Thoracic aorta (tissue), 2 donors: ENCODE measurements around the gene FUCA1. TPM values are rescaled to one million over a fixed set of nuclear protein-coding genes. Genes with fewer than 3 reads are reported as not detected.

Experiments used
- ATAC-seq: fragments of 150-250 bp; one replicate; pipeline ENCODE4 v1.8.0; 2017; ENCODE audit warnings: low read depth; ENCODE audit not compliant: insufficient number of reproducible peaks, low FRiP score
- DNase-seq: peaks from one replicate; pipeline ENCODE4 v3.0.0-alpha.2; 2020; ENCODE audit warnings: low spot score
- H3K27ac ChIP-seq, 2 donors: fragments of 200-600 bp; sonication (generic); 1 replicate in 1 of 2; 2 replicates in 1 of 2; pipeline ENCODE4 v1.5.1; 2016; ENCODE audit warnings: mild to moderate bottlenecking in 2 of 2, moderate library complexity in 2 of 2
- H3K27me3 ChIP-seq: fragments of 200-600 bp; sonication (generic); replicated peaks from 2 replicates; pipeline ENCODE4 v1.6.0; 2016; ENCODE audit warnings: mild to moderate bottlenecking; ENCODE audit not compliant: insufficient read depth
- H3K36me3 ChIP-seq: fragments of 200-600 bp; sonication (generic); one replicate; pipeline ENCODE4 v1.5.1; 2016
- H3K4me1 ChIP-seq, 2 donors: fragments of 200-600 bp; sonication (generic); 1 replicate in 1 of 2; 2 replicates in 1 of 2; pipeline versions ENCODE4 v1.5.1 to v1.6.0; 2016; ENCODE audit warnings: low read depth in 2 of 2, mild to moderate bottlenecking in 1 of 2; ENCODE audit not compliant: control insufficient read depth in 1 of 2
- H3K4me3 ChIP-seq: fragments of 200-600 bp; sonication (generic); 2 replicates; pipeline ENCODE4 v1.5.1; 2016; ENCODE audit warnings: mild to moderate bottlenecking
- H3K9me3 ChIP-seq: fragments of 200-600 bp; sonication (generic); 2 replicates; pipeline ENCODE4 v1.5.1; 2016
- total RNA-seq, 2 donors: library from RNA; depleted of rRNA; stranded (reverse); fragments of >200 nt; gene quantifications; one replicate each; pipeline versions ENCODE4 v1.1.0 to v1.2.3, GENCODE V29; 2016
- TF ChIP-seq, protein P1 (sequence below): fragments of 200-600 bp; sonication (generic); IDR thresholded peaks from one replicate; pipeline ENCODE4 v1.5.1; 2019; ENCODE audit warnings: antibody characterized with exemption

The FUCA1 gene
- total RNA-seq, 2 donors from 2014 or later, result 30.5 to 70.8 TPM

DNA sequence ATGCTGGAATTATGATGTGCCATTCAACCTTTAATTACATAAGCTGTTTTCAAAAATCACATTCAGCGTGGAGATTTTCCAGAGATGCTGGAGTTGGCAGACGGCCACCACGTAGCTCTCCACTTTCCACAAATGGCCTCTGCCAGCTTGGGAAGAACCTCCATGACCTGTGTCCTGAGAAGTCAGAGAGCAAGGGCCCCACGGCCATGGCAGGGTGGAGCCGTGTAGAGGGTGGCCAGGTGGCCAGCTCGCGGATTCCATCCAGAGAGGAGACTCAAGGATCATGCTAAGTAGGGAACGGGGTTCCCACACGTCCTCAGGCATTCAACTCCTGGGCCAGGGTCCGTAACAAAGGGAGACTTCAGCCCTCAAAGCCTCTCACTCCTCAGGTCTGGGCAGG, 66.2 kb downstream of the FUCA1 start:
- no peak overlapping the region for H3K27ac ChIP-seq
- TF ChIP-seq, protein P1, sequence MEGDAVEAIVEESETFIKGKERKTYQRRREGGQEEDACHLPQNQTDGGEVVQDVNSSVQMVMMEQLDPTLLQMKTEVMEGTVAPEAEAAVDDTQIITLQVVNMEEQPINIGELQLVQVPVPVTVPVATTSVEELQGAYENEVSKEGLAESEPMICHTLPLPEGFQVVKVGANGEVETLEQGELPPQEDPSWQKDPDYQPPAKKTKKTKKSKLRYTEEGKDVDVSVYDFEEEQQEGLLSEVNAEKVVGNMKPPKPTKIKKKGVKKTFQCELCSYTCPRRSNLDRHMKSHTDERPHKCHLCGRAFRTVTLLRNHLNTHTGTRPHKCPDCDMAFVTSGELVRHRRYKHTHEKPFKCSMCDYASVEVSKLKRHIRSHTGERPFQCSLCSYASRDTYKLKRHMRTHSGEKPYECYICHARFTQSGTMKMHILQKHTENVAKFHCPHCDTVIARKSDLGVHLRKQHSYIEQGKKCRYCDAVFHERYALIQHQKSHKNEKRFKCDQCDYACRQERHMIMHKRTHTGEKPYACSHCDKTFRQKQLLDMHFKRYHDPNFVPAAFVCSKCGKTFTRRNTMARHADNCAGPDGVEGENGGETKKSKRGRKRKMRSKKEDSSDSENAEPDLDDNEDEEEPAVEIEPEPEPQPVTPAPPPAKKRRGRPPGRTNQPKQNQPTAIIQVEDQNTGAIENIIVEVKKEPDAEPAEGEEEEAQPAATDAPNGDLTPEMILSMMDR, result no peak
- no peak for ATAC-seq
- peaks cover 3 to 23% of the 10 kb centered on the region in 2 donors for H3K4me1 ChIP-seq
- no peaks in the 10 kb centered on the region for H3K9me3 ChIP-seq
- no peaks in the 10 kb centered on the region for H3K27me3 ChIP-seq
- peaks cover under 1% of the 10 kb centered on the region for H3K36me3 ChIP-seq
- H3K4me3 ChIP-seq, result no peak overlapping the region
- no peak for DNase-seq

DNA sequence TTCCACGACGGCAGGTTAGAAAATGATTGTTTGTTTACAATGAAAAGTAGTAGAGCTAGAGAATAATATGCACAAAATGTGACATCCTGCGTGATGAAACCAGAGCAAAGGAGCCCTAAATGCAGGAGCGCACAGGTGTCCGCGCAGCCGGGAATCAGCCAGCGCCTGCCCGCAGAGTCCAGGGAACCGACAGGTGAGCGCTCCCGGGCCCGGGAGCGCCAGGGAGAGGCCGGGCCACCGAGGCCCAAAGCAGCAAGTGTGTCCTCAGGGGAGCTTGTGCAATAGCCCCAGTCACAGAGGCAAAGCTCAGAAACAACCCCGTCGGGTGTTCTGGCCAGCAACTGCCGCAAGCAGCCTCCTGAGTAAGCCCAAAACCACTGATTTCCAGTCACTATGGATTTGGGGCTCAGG, 66.7 kb downstream of the FUCA1 start:
- peaks cover 4% of the 10 kb centered on the region for H3K36me3 ChIP-seq
- peak overlapping the region; percentile 85 to 93 for H3K27ac ChIP-seq
- H3K4me1 ChIP-seq, result peaks cover 3 to 23% of the 10 kb centered on the region in 2 donors
- H3K4me3 ChIP-seq, result peak overlapping the region; percentile 98
- H3K9me3 ChIP-seq, result no peaks in the 10 kb centered on the region
- ATAC-seq (no peak), DNase-seq (no peak)
- TF ChIP-seq, protein P1, result no peak
- no peaks in the 10 kb centered on the region for H3K27me3 ChIP-seq

DNA sequence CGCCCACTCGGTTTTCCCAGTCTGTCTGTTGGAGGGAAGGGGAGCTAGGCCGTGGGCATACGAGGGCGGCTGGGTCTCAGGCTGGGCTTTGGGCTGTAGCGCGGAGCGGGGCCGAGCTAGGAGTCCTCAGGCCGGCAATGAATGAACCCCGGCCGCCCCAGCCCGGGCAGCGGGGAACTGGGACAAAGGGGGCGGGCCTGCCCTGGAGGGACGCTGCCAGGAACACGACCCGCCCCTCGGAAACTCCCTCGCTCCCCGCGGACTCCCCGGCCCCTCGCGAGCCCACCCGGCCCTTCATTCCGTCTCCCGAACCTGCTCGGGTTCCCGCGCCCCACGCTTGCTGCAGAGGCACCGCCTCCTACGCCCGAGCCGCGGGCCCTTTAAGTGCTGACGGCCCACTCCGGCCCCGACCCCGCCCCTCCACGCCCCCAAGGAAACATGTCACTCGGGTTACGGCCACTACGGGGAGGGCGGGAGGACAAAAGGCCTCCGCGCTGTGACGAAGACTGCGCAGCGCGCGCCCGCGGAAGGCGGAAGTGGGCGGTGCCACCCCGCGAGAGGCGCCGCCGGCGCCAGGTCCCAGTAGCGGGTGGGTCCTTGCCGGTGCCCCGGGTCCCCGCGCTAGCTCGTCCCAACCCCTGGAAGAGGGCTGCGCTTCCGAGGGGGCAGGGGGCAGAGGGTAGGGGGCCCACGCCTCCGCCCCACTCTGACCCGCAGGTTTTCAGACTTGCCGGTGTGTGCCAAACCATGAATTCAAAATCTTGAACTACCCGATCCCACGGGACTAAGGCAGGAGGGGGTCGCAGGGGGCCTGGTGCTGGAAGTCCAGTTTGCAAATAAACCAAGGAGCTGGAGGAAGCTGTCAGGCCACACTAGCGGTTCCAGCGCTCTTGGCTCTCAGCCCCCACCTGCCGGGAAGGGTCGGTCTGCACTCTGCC, 67.4 kb downstream of the FUCA1 start, which contains the start of gene GALE:
GALE (minus strand) TSS at position 355 of the 938 bp plus-strand sequence. CDS start 1,747 bp downstream, outside the sequence.
- ATAC-seq, result peak; percentile 68
- DNase-seq, result peak; percentile 90
- H3K27ac ChIP-seq, result peak within 1 kb of the TSS; percentile 85 to 93
- peak within 1 kb of the TSS; percentile 98 for H3K4me3 ChIP-seq
- TF ChIP-seq, protein P1, result no peak
- H3K9me3 ChIP-seq, result no peaks in the 10 kb centered on the region
- peaks cover 5% of the 10 kb centered on the region for H3K36me3 ChIP-seq
- H3K27me3 ChIP-seq, result no peaks in the 10 kb centered on the region
- peaks cover 3 to 23% of the 10 kb centered on the region in 2 donors for H3K4me1 ChIP-seq

DNA sequence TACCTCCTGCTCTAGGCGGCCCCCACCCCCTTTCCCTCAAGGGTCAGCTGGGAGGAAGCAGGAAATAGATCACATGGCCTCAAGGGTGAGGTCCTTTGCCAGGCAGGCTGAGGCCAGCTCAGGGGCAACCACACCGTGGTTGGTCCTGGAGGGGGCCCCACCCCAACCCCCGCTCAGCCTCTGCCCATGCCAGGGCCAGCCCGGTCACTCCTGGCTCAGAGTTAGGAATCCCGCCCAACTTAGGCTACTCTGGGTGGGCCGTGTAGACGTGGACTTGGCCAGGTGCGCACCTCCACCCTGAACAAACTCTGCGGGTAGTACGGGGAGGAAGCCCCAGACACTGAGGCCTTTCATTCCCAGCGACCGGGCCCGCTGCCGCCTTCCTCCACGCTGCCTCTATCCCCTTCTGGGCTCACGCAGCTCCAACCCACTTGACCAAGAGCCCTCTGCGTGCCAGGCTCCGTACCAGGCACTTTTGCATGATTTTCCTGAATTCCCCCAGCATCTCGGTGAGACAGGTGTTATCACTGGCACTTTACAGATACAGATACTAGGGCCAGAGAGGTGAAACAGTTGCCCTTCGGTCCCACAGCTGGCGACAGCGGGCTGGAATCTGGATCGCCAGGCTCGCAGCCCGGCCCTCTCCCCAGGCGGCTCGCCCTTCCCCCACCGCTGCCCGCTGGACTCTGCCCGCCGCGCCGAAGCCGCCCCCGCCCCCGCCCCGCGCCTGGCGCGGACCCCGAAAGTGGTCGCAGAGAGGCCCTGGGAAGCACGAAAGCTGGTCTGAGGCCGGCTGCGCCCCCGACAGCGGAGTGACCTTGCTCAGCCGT, 68.3 kb downstream of the FUCA1 start:
- TF ChIP-seq, protein P1, result no peak
- Histone ChIP-seq H3K4me3 (peak overlapping the region; percentile 98), H3K27ac (peak overlapping the region; percentile 85 to 93), H3K4me1 (peaks cover 3 to 23% of the 10 kb centered on the region in 2 donors), H3K27me3 (no peaks in the 10 kb centered on the region), H3K9me3 (no peaks in the 10 kb centered on the region), H3K36me3 (peaks cover 8% of the 10 kb centered on the region)
- peak; percentile 7 for ATAC-seq
- no peak for DNase-seq

DNA sequence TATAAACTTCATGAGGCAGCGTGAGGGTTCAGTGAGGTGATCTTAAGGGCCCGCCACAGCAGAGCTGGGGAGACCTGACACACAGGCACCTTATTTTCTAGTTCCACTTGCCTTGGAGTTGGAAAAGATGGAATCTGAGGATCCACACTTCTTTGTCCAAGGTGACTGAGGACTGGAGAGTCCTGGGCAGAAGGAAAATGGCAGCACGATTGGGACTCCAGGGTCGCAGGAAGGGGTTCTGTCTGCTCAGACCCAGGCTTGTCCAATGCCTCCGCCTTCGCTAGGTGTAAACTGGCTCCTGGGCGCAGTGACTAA, 68.9 kb downstream of the FUCA1 start:
- DNase-seq, result no peak
- TF ChIP-seq, protein P1, result no peak
- peaks cover 3 to 23% of the 10 kb centered on the region in 2 donors for H3K4me1 ChIP-seq
- peaks cover 10% of the 10 kb centered on the region for H3K36me3 ChIP-seq
- no peak overlapping the region for H3K27ac ChIP-seq
- no peaks in the 10 kb centered on the region for H3K9me3 ChIP-seq
- no peaks in the 10 kb centered on the region for H3K27me3 ChIP-seq
- H3K4me3 ChIP-seq, result peak overlapping the region; percentile 98
- ATAC-seq, result no peak
